HepG2 (cell line): ENCODE data around the gene GDPGP1. TPM values are rescaled to one million over a fixed set of nuclear protein-coding genes. Genes with fewer than 3 reads are reported as not detected.
A peak's percentile ranks its signal among the peaks of the same experiment; 100 is the strongest.

ENCODE experiments used
- ELF3 ChIP-seq: IDR thresholded peaks from 2 replicates; pipeline ENCODE4 v1.6.1; 2016; ENCODE audit warnings: missing genetic modification reagents, missing compliant biosample characterization
- ELF4 ChIP-seq: sonication (generic); formaldehyde crosslinking; IDR thresholded peaks from 2 replicates; pipeline ENCODE4 v1.5.0; 2020; ENCODE audit warnings: missing genetic modification reagents, mild to moderate bottlenecking, moderate library complexity, borderline replicate concordance
- KIAA2018 ChIP-seq: sonication (generic); formaldehyde crosslinking; IDR thresholded peaks from 2 replicates; pipeline ENCODE4 v1.5.0; 2020; ENCODE audit warnings: mild to moderate bottlenecking, missing genetic modification reagents, borderline replicate concordance
- NFAT5 ChIP-seq: sonication (generic); formaldehyde crosslinking; IDR thresholded peaks from 2 replicates; pipeline ENCODE4 v1.4.0; 2020; ENCODE audit warnings: missing genetic modification reagents
- NR3C1 ChIP-seq: sonication (generic); formaldehyde crosslinking; IDR thresholded peaks from 2 replicates; pipeline ENCODE4 v1.4.0; 2020; ENCODE audit warnings: missing genetic modification reagents
- RBAK ChIP-seq: sonication (generic); formaldehyde crosslinking; IDR thresholded peaks from 2 replicates; pipeline ENCODE4 v1.5.1; 2020; ENCODE audit warnings: mild to moderate bottlenecking, missing genetic modification reagents
- RBFOX2 ChIP-seq: fragments of 200-400 bp; formaldehyde crosslinking; IDR thresholded peaks from 2 replicates; pipeline ENCODE4 v1.6.1; 2017; ENCODE audit warnings: low read depth, mild to moderate bottlenecking, low read length
- SATB2 ChIP-seq: sonication (generic); formaldehyde crosslinking; IDR thresholded peaks from 2 replicates; pipeline ENCODE4 v1.5.0; 2020; ENCODE audit warnings: missing genetic modification reagents
- SETDB1 ChIP-seq: sonication (generic); formaldehyde crosslinking; IDR thresholded peaks from 2 replicates; pipeline ENCODE4 v1.5.1; 2020; ENCODE audit warnings: missing genetic modification reagents, mild to moderate bottlenecking, borderline replicate concordance
- SIX1 ChIP-seq: sonication (generic); formaldehyde crosslinking; IDR thresholded peaks from 2 replicates; pipeline ENCODE4 v1.4.0; 2020; ENCODE audit warnings: missing genetic modification reagents, borderline replicate concordance
- SP4 ChIP-seq: sonication (generic); formaldehyde crosslinking; IDR thresholded peaks from 2 replicates; pipeline ENCODE4 v1.8.1; 2023; ENCODE audit warnings: mild to moderate bottlenecking, missing genetic modification reagents
- ZFP37 ChIP-seq: sonication (generic); formaldehyde crosslinking; IDR thresholded peaks from 2 replicates; pipeline ENCODE4 v1.4.0; 2020; ENCODE audit warnings: missing genetic modification reagents, borderline replicate concordance
- ZNF329 ChIP-seq: sonication (generic); formaldehyde crosslinking; IDR thresholded peaks from 2 replicates; pipeline ENCODE4 v1.9.0; 2021; ENCODE audit warnings: low read depth, mild to moderate bottlenecking, missing genetic modification reagents
- ZNF761 ChIP-seq: sonication (generic); formaldehyde crosslinking; conservative IDR thresholded peaks from 2 replicates; pipeline ENCODE4 v1.4.0; 2020; ENCODE audit warnings: mild to moderate bottlenecking, missing genetic modification reagents
- polyA plus RNA-seq, 8 experiments: library from polyadenylated mRNA; depleted of rRNA in 3 of 8; stranded (reverse) in 7 of 8; unstranded in 1 of 8; fragments of >200 nt; fragmentation: Illumina TruSeq in 4 of 8; extraction: Trizol in 4 of 8; gene quantifications; 2 replicates each; pipeline versions ENCODE4 v1.2.1 to v1.2.3, GENCODE V29; 2011 to 2016; ENCODE audit warnings: low read depth in 4 of 8, missing spikeins in 1 of 8, mixed read lengths in 1 of 8; ENCODE audit not compliant: insufficient read depth in 1 of 8
- total RNA-seq, 5 experiments: library from RNA; depleted of rRNA; stranded (reverse); fragments of >200 nt; fragmentation: Illumina TruSeq; extraction: Trizol; gene quantifications; 2 replicates each; pipeline ENCODE4 v1.2.3, GENCODE V29; 2016; ENCODE audit warnings: low read depth in 1 of 5
- TF ChIP-seq, protein P1 (sequence below): IDR thresholded peaks from 2 replicates; pipeline ENCODE4 v1.6.1; 2012; ENCODE audit warnings: inconsistent platforms

GDPGP1 gene
- total and polyA plus RNA-seq, 2 of the 13 experiments (the other 11 are each of a cell fraction or from before 2014, with no cell fraction given), result 1.5 to 4.3 TPM

DNA sequence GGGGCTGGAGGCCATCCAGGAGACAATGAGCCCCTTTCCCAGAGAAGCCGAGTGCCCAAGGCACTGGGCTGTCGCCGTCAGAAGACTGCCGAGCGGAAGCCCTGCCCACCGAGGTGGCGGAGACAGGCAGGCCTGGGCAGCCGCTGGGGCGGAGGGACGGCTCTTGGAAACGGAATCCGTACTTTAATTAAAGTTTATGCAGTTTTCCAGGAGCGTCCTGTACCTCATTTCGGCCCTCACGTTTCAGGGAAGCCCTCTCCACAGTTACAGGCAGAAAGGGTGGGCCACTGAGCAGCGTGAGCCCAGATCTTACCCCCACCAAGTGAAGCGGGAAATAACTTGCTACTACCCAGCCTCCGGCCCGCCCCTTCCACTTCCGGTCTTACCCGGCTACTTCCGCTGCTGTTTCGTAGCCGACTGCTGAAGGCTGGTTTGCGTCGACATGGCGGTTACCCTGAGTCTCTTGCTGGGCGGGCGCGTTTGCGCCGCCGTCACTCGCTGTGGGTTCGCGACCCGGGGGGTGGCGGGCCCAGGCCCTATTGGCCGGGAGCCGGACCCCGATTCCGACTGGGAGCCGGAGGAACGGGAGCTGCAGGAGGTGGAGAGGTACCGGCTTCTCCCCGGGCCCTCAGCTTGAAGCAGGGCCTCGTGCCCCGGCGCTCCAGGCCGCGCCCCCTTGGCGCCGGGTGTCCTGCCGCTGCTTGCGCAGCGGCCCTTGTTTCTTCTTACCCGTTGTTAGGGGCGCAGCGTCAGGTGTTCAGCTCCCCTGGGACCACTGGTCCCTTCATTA lies 31.5 kb downstream of the GDPGP1 start, which contains the start of gene NGRN (continued):
- TF ChIP-seq NFAT5 (CRISPR knock-in tag) (0 out of 2 replicates have a peak, but pooled peaks have one; percentile 17), ELF3 (CRISPR knock-in tag) (peak; percentile 82), KIAA2018 (CRISPR knock-in tag) (peak; percentile 65; the same call in 1 of the 2 replicates), ZFP37 (CRISPR knock-in tag) (peak; percentile 92; the same call in 1 of the 2 replicates), SATB2 (CRISPR knock-in tag) (0 out of 2 replicates have a peak, but pooled peaks have one; percentile 11), NR3C1 (CRISPR knock-in tag) (no peak), SIX1 (CRISPR knock-in tag) (no peak; the same call in 1 of the 2 replicates), ZNF329 (CRISPR knock-in tag) (peak; percentile 61; the same call in 1 of the 2 replicates), ELF4 (CRISPR knock-in tag) (peak; percentile 72), ZNF761 (CRISPR knock-in tag) (peak; percentile 91), SETDB1 (CRISPR knock-in tag) (0 out of 2 replicates have a peak, but pooled peaks have one; percentile 29), SP4 (CRISPR knock-in tag) (peak; percentile 65), RBAK (CRISPR knock-in tag) (0 out of 2 replicates have a peak, but pooled peaks have one; percentile 13), RBFOX2 (peak; percentile 93)
- TF ChIP-seq, protein P1, sequence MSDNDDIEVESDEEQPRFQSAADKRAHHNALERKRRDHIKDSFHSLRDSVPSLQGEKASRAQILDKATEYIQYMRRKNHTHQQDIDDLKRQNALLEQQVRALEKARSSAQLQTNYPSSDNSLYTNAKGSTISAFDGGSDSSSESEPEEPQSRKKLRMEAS, result peak; percentile 79
